ENCODE data around the gene SBK2.

GRCh38 chr19:55484593-55485438 lies 52.1 kb downstream of the SBK2 start, which contains the start of gene NAT14:
- TF ChIP-seq EZH2 (IDR thresholded peaks at IDR 0.05; ENCODE audit: insufficient read depth, low read length) = no peak
- no peak for TF ChIP-seq CTCF (IDR thresholded peaks at IDR 0.05; ENCODE audit: insufficient read depth, low read depth, low read length)
